ENCODE results near the gene TRAK1.
"Not testable (repeated sequence)": the region's sequence is repeated elsewhere in the genome, so short reads cannot be mapped to it uniquely, and the experiment has no call there.

The TRAK1 gene

DNA sequence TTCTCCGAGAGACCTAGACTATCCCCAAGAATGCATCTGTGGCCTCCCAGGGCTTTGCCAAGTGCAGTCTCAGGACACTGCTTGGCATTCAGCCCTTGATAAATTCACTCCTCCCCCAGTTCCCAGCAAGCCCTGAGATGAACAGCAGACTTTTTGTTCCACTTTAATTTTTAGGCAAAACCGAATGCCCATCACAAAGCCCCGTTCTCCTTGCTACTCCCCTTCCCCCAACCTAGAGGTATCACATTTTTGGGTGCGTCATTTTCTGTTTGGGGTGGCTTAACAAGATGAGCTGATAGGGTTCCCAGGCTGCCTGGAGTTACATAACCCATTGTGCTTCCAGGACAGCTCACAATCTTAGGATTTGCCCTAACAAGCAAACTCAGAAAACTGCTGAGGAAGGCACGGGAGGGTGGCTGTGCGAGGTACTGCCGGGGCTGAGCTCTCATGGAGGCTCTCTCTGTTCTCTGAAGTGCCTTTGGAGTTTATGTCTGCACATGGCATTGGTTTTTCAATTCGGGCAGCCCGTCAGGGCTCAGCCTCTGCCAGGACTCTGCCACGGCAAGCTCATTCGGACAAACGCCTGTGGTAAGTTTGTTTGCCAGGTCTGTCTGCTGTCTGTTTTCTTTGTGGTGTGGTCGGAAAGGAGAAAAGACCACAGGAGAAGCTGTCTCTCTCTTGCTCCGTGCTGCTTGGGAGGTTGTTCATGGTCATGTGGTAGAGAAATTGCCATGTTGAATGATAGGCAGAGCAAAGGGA is at the start of gene TRAK1:
TRAK1 (plus strand) TSS at position 385 of the 759 bp plus-strand sequence; CDS start at position 498, 113 bp downstream.
- CTCF ChIA-PET = no interaction called here
- POLR2A ChIA-PET = no interaction called here

DNA sequence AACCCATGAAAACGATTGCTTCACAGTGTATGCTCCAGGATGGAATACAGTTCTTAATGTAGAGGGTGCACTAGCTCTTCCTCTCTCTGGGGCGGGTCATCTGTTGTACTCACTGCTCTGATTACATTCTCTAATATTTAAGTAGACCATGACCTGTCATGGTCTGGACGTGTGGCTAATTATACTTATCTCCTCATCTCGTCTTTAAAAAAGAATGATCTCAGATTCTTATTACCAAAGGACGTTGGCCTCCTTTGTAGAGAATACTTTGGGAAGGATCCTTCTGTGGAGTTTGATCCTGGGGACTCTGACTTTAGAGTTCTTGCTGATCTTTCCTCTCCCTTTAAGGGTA is 48.4 kb upstream of the TRAK1 start:
- no peak for TF ChIP-seq CTBP1 (IDR thresholded peaks at IDR 0.05; ENCODE audit: borderline replicate concordance)
- no peak for TF ChIP-seq FOXA1 (IDR thresholded peaks at IDR 0.05)
- no peak for TF ChIP-seq PKNOX1 (IDR thresholded peaks at IDR 0.05)
- no peak for TF ChIP-seq NFRKB (IDR thresholded peaks at IDR 0.05)
- TF ChIP-seq FOXK2 (IDR thresholded peaks at IDR 0.05) = no peak
- no peak for TF ChIP-seq ZNF384 (IDR thresholded peaks at IDR 0.05)
- no peak for TF ChIP-seq FOXM1 (IDR thresholded peaks at IDR 0.05; ENCODE audit: borderline replicate concordance)
- TF ChIP-seq SP1 (IDR thresholded peaks at IDR 0.05) = no peak
- no peak for TF ChIP-seq TARDBP (IDR thresholded peaks at IDR 0.05)
- no peak for TF ChIP-seq ELF4 (IDR thresholded peaks at IDR 0.05)
- TF ChIP-seq LEF1 (IDR thresholded peaks at IDR 0.05; ENCODE audit: borderline replicate concordance) = no peak
- no peak for TF ChIP-seq HDGF (IDR thresholded peaks at IDR 0.05; ENCODE audit: borderline replicate concordance)
- TF ChIP-seq SUZ12 (IDR thresholded peaks at IDR 0.05) = no peak
- TF ChIP-seq ARNT (IDR thresholded peaks at IDR 0.05) = no peak
- TF ChIP-seq BHLHE40 (IDR thresholded peaks at IDR 0.05; ENCODE audit: borderline replicate concordance) = no peak
- TF ChIP-seq L3MBTL2 (conservative IDR thresholded peaks at IDR 0.05) = no peak
- CTCF ChIA-PET = no interaction called here
- POLR2A ChIA-PET = no interaction called here
- no peak for DNase-seq (ENCODE audit: extremely low spot score)

More for the DNA sequence above, at the start of gene TRAK1:
- DNase-seq (ENCODE audit: extremely low spot score) = no peak
- TF ChIP-seq BHLHE40 (IDR thresholded peaks at IDR 0.05; ENCODE audit: borderline replicate concordance) = no peak
- no peak for TF ChIP-seq ARNT (IDR thresholded peaks at IDR 0.05)
- no peak for TF ChIP-seq PKNOX1 (IDR thresholded peaks at IDR 0.05)
- TF ChIP-seq SUZ12 (IDR thresholded peaks at IDR 0.05) = no peak
- no peak for TF ChIP-seq L3MBTL2 (conservative IDR thresholded peaks at IDR 0.05)
- no peak for TF ChIP-seq ELF4 (IDR thresholded peaks at IDR 0.05)
- TF ChIP-seq FOXK2 (IDR thresholded peaks at IDR 0.05) = no peak
- no peak for TF ChIP-seq ZNF384 (IDR thresholded peaks at IDR 0.05)
- TF ChIP-seq NFRKB (IDR thresholded peaks at IDR 0.05) = no peak
- no peak for TF ChIP-seq CTBP1 (IDR thresholded peaks at IDR 0.05; ENCODE audit: borderline replicate concordance)
- TF ChIP-seq SP1 (IDR thresholded peaks at IDR 0.05) = no peak

DNA sequence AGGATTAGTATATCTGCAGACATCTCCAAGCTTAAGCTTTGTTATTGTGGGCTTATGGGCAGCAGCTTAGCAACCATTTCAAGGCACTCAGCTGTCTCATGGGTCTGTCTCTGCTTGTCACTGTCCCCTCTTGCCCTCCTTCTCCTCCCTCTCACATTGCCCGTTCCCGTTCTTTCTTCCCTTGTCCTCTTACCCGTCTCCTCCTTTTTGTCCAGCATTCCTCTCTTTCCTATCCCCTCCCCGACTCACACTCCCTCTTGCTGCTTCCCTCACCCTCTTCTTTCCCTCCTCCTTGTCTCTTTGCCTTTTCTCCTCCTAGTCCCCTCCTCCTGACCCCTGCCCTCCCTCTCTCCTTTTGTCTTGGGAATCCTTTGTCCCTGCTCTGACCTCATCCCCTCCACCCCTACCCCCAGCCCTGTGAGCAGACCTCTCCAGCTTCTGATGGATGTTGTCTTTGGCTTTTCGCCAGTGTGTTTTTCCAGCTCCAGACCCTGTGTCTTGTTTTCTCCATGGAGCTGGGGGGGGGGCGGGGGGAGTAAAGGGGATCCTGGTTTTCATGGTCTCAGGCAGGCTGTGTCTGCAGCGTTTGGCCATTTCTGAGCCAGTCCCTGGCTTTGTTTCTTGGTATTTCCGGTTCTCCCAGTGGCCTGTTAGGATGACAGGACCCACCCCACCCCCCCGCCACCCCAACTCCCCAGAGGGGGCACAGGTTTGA is 47.9 kb upstream of the TRAK1 start:
- ChIA-PET POLR2A (interaction anchor here (1.4 kb wide), 1 partner anchor 30 kb away, joined by 4 read pairs; no protein-coding TSS in a partner anchor), CTCF (no interaction called here)
- TF ChIP-seq FOXK2 (IDR thresholded peaks at IDR 0.05) = no peak
- no peak for TF ChIP-seq ZNF384 (IDR thresholded peaks at IDR 0.05)
- TF ChIP-seq NFRKB (IDR thresholded peaks at IDR 0.05) = no peak
- TF ChIP-seq SP1 (IDR thresholded peaks at IDR 0.05) = no peak
- peak; percentile 33; the same call in 1 of the 2 replicates for TF ChIP-seq FOXM1 (IDR thresholded peaks at IDR 0.05; ENCODE audit: borderline replicate concordance)
- TF ChIP-seq TARDBP (IDR thresholded peaks at IDR 0.05) = no peak
- no peak for TF ChIP-seq SUZ12 (IDR thresholded peaks at IDR 0.05)
- no peak for TF ChIP-seq ELF4 (IDR thresholded peaks at IDR 0.05)

GRCh38 chr3:42045708-42046243 is 45.4 kb upstream of the TRAK1 start:
- ChIA-PET POLR2A (interaction anchor here (1.0 kb wide), 1 partner anchor 20 kb away, joined by 3 read pairs; no protein-coding TSS in a partner anchor), CTCF (no interaction called here)
- TF ChIP-seq L3MBTL2 (conservative IDR thresholded peaks at IDR 0.05) = no peak
- no peak for TF ChIP-seq ELF4 (IDR thresholded peaks at IDR 0.05)
- TF ChIP-seq HDGF (IDR thresholded peaks at IDR 0.05; ENCODE audit: borderline replicate concordance) = no peak
- no peak for TF ChIP-seq FOXK2 (IDR thresholded peaks at IDR 0.05)
- TF ChIP-seq FOXM1 (IDR thresholded peaks at IDR 0.05; ENCODE audit: borderline replicate concordance) = no peak
- TF ChIP-seq ARNT (IDR thresholded peaks at IDR 0.05) = no peak
- TF ChIP-seq LEF1 (IDR thresholded peaks at IDR 0.05; ENCODE audit: borderline replicate concordance) = no peak
- no peak for DNase-seq (ENCODE audit: extremely low spot score)

More for the DNA sequence above, 47.9 kb upstream of the TRAK1 start:
- DNase-seq (ENCODE audit: extremely low spot score) = peak; percentile 55

DNA sequence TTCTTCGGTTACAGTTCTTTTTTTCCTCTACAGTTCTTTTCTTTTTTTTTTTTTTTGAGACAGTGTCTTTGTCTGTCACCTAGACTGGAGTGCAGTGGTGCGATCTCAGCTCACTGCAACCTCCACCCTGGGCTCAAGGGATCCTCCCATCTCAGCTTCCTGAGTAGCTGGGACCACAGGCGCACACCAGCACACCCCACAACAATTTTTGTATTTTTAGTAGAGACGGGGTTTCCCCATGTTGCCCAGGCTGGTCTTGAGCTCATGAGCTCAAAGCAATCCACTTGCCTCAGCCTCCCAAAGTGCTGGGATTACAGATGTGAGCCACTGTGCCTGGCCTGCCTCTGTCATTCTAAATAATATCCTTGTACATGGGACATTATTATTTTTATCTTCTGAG is 42.6 kb upstream of the TRAK1 start:
- POLR2A ChIA-PET = not testable (repeated sequence)

GRCh38 chr3:42050126-42050525 is 41.0 kb upstream of the TRAK1 start:
- ChIA-PET POLR2A (interaction anchor here (1.6 kb wide), 1 partner anchor 25 kb away, joined by 3 read pairs; no protein-coding TSS in a partner anchor), CTCF (no interaction called here)

More for the DNA sequence above, 42.6 kb upstream of the TRAK1 start:
- CTCF ChIA-PET = interaction anchor here (0.7 kb wide), 1 partner anchor 39 kb away, joined by 3 read pairs; no protein-coding TSS in a partner anchor
- not testable (repeated sequence) for DNase-seq (ENCODE audit: extremely low spot score)

More at GRCh38 chr3:42050126-42050525, 41.0 kb upstream of the TRAK1 start:
- TF ChIP-seq SUZ12 (IDR thresholded peaks at IDR 0.05) = no peak
- no peak for TF ChIP-seq FOXA1 (IDR thresholded peaks at IDR 0.05)
- no peak for TF ChIP-seq ELF4 (IDR thresholded peaks at IDR 0.05)
- TF ChIP-seq LEF1 (IDR thresholded peaks at IDR 0.05; ENCODE audit: borderline replicate concordance) = no peak
- TF ChIP-seq FOXK2 (IDR thresholded peaks at IDR 0.05) = no peak
- no peak for TF ChIP-seq CTBP1 (IDR thresholded peaks at IDR 0.05; ENCODE audit: borderline replicate concordance)
- no peak for TF ChIP-seq TARDBP (IDR thresholded peaks at IDR 0.05)
- TF ChIP-seq ZNF384 (IDR thresholded peaks at IDR 0.05) = no peak
- TF ChIP-seq PKNOX1 (IDR thresholded peaks at IDR 0.05) = no peak
- no peak for TF ChIP-seq L3MBTL2 (conservative IDR thresholded peaks at IDR 0.05)
- TF ChIP-seq NFRKB (IDR thresholded peaks at IDR 0.05) = no peak
- TF ChIP-seq FOXM1 (IDR thresholded peaks at IDR 0.05; ENCODE audit: borderline replicate concordance) = no peak
- no peak for TF ChIP-seq BHLHE40 (IDR thresholded peaks at IDR 0.05; ENCODE audit: borderline replicate concordance)
- TF ChIP-seq SP1 (IDR thresholded peaks at IDR 0.05) = no peak
- TF ChIP-seq HDGF (IDR thresholded peaks at IDR 0.05; ENCODE audit: borderline replicate concordance) = no peak
- TF ChIP-seq ARNT (IDR thresholded peaks at IDR 0.05) = no peak
- DNase-seq (ENCODE audit: extremely low spot score) = no peak

Measured in HEK293T (cell line).